Fibroblast of lung (primary cell): ENCODE data around the gene KIRREL3. TPM values are rescaled to one million over a fixed set of nuclear protein-coding genes. Genes with fewer than 3 reads are reported as not detected.
A peak's percentile ranks its signal among the peaks of the same experiment; 100 is the strongest.

Experiments
- DNase-seq, 2 donors: peaks; one replicate each; pipeline versions ENCODE4 v3.0.0 to v3.0.0-alpha.2; 2010; ENCODE audit warnings: low read depth in 2 of 2
- H2AFZ ChIP-seq: 2 replicates; pipeline ENCODE4 v1.5.1; 2012; ENCODE audit warnings: low read length, control low read depth, inconsistent platforms
- H3K27ac ChIP-seq: 2 replicates; pipeline ENCODE4 v1.5.1; 2011; ENCODE audit warnings: low read length, control low read depth; ENCODE audit not compliant: insufficient read depth
- H3K27me3 ChIP-seq: 2 replicates; pipeline ENCODE4 v1.5.1; 2011; ENCODE audit warnings: mild to moderate bottlenecking, low read length; ENCODE audit not compliant: control insufficient read depth, insufficient read depth
- H3K36me3 ChIP-seq: 2 replicates; pipeline ENCODE4 v1.5.1; 2011; ENCODE audit warnings: low read length; ENCODE audit not compliant: control insufficient read depth, insufficient read depth
- H3K4me1 ChIP-seq: 2 replicates; pipeline ENCODE4 v1.5.1; 2011; ENCODE audit warnings: low read length; ENCODE audit not compliant: control insufficient read depth, insufficient read depth; ENCODE audit errors: extremely low read depth
- H3K4me2 ChIP-seq: 2 replicates; pipeline ENCODE4 v1.5.1; 2011; ENCODE audit warnings: low read length, control low read depth; ENCODE audit not compliant: insufficient read depth; ENCODE audit errors: extremely low read depth
- H3K4me3 ChIP-seq, 4 experiments: fragments of 200-600 bp in 1 of 4; sonication (generic) in 1 of 4; replicated peaks in 1 of 4; 2 replicates each; pipeline ENCODE4 v1.5.1; 2011 to 2016; ENCODE audit warnings: low read length in 4 of 4, low read depth in 3 of 4, mild to moderate bottlenecking in 3 of 4, control low read depth in 2 of 4, inconsistent platforms in 1 of 4, mixed read lengths in 1 of 4; ENCODE audit not compliant: insufficient read depth in 1 of 4; ENCODE audit errors: control extremely low read depth in 1 of 4
- H3K79me2 ChIP-seq: 2 replicates; pipeline ENCODE4 v1.5.1; 2012; ENCODE audit warnings: mild to moderate bottlenecking, low read length, inconsistent platforms; ENCODE audit not compliant: control insufficient read depth, insufficient read depth
- H3K9ac ChIP-seq: 2 replicates; pipeline ENCODE4 v1.5.1; 2011; ENCODE audit warnings: mild to moderate bottlenecking, low read length, control low read depth; ENCODE audit not compliant: insufficient read depth
- H3K9me3 ChIP-seq: 2 replicates; pipeline ENCODE4 v1.5.1; 2012; ENCODE audit warnings: low read depth, low read length; ENCODE audit not compliant: control insufficient read depth, insufficient read depth
- H4K20me1 ChIP-seq: 2 replicates; pipeline ENCODE4 v1.5.1; 2011; ENCODE audit warnings: low read length; ENCODE audit not compliant: control insufficient read depth, insufficient read depth; ENCODE audit errors: extremely low read depth
- EZH2 ChIP-seq: IDR thresholded peaks from 2 replicates; pipeline ENCODE4 v1.5.1; 2012; ENCODE audit warnings: low read length, control low read depth, mild to moderate bottlenecking; ENCODE audit errors: missing control alignments
- polyA plus RNA-seq, 2 donors: library from polyadenylated mRNA; depleted of rRNA in 1 of 2; stranded (reverse) in 1 of 2; unstranded in 1 of 2; fragments of >200 nt; gene quantifications; 2 replicates each; pipeline ENCODE4 v1.2.1, GENCODE V29; 2011 to 2012; ENCODE audit warnings: missing spikeins in 1 of 2
- total RNA-seq: library from RNA; depleted of rRNA; stranded (reverse); fragments of >200 nt; gene quantifications from 2 replicates; pipeline ENCODE4 v1.2.1, GENCODE V29; 2014
- TF ChIP-seq, protein P1 (sequence below), 2 donors: IDR thresholded peaks in 1 of 2; conservative IDR thresholded peaks in 1 of 2; 1 replicate in 1 of 2; 2 replicates in 1 of 2; pipeline ENCODE4 v1.5.1; 2011 to 2012; ENCODE audit warnings: low read length in 2 of 2, control low read depth in 1 of 2, inconsistent platforms in 1 of 2, low read depth in 1 of 2, mild to moderate bottlenecking in 1 of 2

KIRREL3 gene
- total and polyA plus RNA-seq, 2 donors (not counting 1 experiment from before 2014, with no cell fraction given) = 2.8 to 6.1 TPM

DNA sequence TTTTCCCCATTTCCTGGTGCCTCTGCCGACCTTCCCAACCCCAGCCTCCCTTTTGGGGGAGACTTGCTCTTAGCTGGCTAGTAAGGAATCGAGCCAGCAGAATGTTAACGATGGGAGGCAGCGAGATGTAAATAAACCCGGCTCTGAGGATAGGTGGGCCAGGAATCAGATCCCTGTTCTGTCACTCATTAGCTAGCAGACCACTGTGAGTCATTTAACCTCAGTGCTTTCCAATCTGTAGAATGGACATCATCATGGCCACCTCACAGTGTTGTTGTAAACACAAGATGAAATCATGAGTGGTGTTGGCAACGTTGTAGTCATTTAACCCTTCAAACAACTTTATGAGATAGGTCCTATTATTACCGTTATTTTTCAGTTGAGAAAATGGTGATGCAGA is 208.6 kb downstream of the KIRREL3 start:
- Histone ChIP-seq H2AFZ (no peak overlapping the region), H3K27me3 (no peaks in the 10 kb centered on the region), H3K4me3 (no peak overlapping the region), H3K4me1 (peaks cover 4% of the 10 kb centered on the region), H3K27ac (no peak overlapping the region), H3K79me2 (no peaks in the 10 kb centered on the region), H3K4me2 (no peak overlapping the region), H3K9me3 (no peaks in the 10 kb centered on the region), H3K9ac (no peak overlapping the region), H4K20me1 (no peaks in the 10 kb centered on the region), H3K36me3 (no peaks in the 10 kb centered on the region)
- DNase-seq = peak in 1 of 2 donors; percentile 39
- TF ChIP-seq, protein P1, sequence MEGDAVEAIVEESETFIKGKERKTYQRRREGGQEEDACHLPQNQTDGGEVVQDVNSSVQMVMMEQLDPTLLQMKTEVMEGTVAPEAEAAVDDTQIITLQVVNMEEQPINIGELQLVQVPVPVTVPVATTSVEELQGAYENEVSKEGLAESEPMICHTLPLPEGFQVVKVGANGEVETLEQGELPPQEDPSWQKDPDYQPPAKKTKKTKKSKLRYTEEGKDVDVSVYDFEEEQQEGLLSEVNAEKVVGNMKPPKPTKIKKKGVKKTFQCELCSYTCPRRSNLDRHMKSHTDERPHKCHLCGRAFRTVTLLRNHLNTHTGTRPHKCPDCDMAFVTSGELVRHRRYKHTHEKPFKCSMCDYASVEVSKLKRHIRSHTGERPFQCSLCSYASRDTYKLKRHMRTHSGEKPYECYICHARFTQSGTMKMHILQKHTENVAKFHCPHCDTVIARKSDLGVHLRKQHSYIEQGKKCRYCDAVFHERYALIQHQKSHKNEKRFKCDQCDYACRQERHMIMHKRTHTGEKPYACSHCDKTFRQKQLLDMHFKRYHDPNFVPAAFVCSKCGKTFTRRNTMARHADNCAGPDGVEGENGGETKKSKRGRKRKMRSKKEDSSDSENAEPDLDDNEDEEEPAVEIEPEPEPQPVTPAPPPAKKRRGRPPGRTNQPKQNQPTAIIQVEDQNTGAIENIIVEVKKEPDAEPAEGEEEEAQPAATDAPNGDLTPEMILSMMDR (conservative IDR thresholded peaks at IDR 0.05 in 1 of 2, IDR thresholded peaks at IDR 0.05 in 1 of 2; ENCODE audit: low read depth in 1 of 2, low read length in 2 of 2) = no peak
- no peak for TF ChIP-seq EZH2

DNA sequence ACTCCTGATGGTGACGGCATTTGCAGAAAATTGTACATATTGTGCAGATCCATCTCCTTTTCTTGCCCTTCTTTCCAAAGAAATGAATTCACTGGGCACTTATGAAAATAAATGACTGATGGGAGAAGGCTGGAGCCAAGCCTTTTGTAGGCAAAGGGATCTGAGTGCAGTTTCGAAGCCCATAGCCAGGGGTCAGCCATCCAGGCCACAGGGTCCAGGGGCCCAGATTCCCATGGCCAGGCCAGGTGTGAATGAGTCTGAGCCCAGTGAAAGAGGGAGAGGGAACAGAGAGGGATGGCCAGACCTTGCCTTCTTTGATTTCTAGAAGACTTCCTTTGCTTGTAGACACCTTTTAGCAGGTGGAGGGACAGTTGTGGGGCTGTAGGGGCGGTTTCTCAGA is 209.1 kb downstream of the KIRREL3 start:
- Histone ChIP-seq H3K9ac (no peak overlapping the region), H3K9me3 (no peaks in the 10 kb centered on the region), H3K27me3 (no peaks in the 10 kb centered on the region), H3K4me2 (no peak overlapping the region), H3K36me3 (no peaks in the 10 kb centered on the region), H3K4me1 (peaks cover 4% of the 10 kb centered on the region), H3K27ac (no peak overlapping the region), H3K79me2 (no peaks in the 10 kb centered on the region), H2AFZ (no peak overlapping the region), H4K20me1 (no peaks in the 10 kb centered on the region), H3K4me3 (no peak overlapping the region)
- TF ChIP-seq, protein P1 (conservative IDR thresholded peaks at IDR 0.05 in 1 of 2, IDR thresholded peaks at IDR 0.05 in 1 of 2; ENCODE audit: low read depth in 1 of 2, low read length in 2 of 2) = no peak
- no peak for TF ChIP-seq EZH2
- no peak for DNase-seq

DNA sequence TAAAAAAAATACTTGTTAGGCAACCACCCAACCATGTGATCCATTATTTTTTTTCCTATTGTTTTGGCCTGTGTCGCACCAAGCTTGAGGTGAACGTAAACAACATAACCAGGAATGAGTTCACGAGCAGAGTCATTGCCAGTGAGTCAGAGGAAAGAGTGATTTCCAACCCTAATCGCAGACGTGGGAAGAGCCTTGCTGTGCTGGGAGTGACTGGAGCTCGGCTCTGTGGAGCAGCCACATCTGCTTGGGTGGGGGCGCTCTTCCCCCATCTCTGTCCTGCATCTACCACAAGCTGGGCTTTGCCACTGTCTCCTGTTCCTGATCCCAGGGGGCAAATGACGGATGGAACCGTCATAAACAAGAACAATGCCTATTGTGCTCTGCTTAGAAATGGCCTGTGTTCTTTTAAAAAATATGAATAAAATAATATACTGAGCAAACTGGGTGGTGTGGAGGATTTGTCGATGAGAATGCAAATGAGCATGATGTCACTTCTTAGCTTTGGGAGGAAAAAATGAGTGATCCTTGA is 210.0 kb downstream of the KIRREL3 start:
- Histone ChIP-seq H3K4me2 (peak overlapping the region; percentile 20), H3K27ac (no peak overlapping the region)

More for the DNA sequence above, 210.0 kb downstream of the KIRREL3 start:
- Histone ChIP-seq H2AFZ (no peak overlapping the region), H3K79me2 (no peaks in the 10 kb centered on the region), H3K4me1 (peaks cover 4% of the 10 kb centered on the region), H3K36me3 (no peaks in the 10 kb centered on the region), H3K9ac (no peak overlapping the region), H4K20me1 (no peaks in the 10 kb centered on the region), H3K4me3 (no peak overlapping the region), H3K27me3 (no peaks in the 10 kb centered on the region), H3K9me3 (no peaks in the 10 kb centered on the region)
- DNase-seq = peak; percentile 44 to 98
- TF ChIP-seq, protein P1 (conservative IDR thresholded peaks at IDR 0.05 in 1 of 2, IDR thresholded peaks at IDR 0.05 in 1 of 2; ENCODE audit: low read depth in 1 of 2, low read length in 2 of 2) = peak in 1 of 2 donors; percentile 22
- no peak for TF ChIP-seq EZH2
